Measurements from ENCODE around the gene EPB41L5.
"Not testable (repeated sequence)": the region's sequence is repeated elsewhere in the genome, so short reads cannot be mapped to it uniquely, and the experiment has no call there.

EPB41L5 gene

GRCh38 chr2:120012771-120013596 lies at the start of gene EPB41L5:
Gene EPB41L5, plus strand, starts transcription at chr2:120013077. Its CDS starts 6,008 bp downstream, at chr2:120019085.
- TF ChIP-seq CTCF (IDR thresholded peaks at IDR 0.05; ENCODE audit: low read depth, low read length), result no peak
- peak within 1 kb of the TSS; percentile 62 to 80 for H3K4me3 ChIP-seq (replicated peaks in 1 of 2; ENCODE audit: low read depth in 2 of 2, low read length in 2 of 2)
- peak; percentile 93 to 96 for DNase-seq (ENCODE audit: low read depth in 2 of 2)

GRCh38 chr2:119981896-119982295 lies 31.0 kb upstream of the EPB41L5 start:
- H3K4me3 ChIP-seq (replicated peaks in 1 of 2; ENCODE audit: low read depth in 2 of 2, low read length in 2 of 2), result no peak overlapping the region
- no peak for TF ChIP-seq CTCF (IDR thresholded peaks at IDR 0.05; ENCODE audit: low read depth, low read length)
- DNase-seq (ENCODE audit: low read depth in 2 of 2), result no peak

GRCh38 chr2:119982506-119982905 lies 30.4 kb upstream of the EPB41L5 start:
- no peak overlapping the region for H3K4me3 ChIP-seq (replicated peaks in 1 of 2; ENCODE audit: low read depth in 2 of 2, low read length in 2 of 2)
- no peak for DNase-seq (ENCODE audit: low read depth in 2 of 2)
- TF ChIP-seq CTCF (IDR thresholded peaks at IDR 0.05; ENCODE audit: low read depth, low read length), result no peak

- TF ChIP-seq CTCF (IDR thresholded peaks at IDR 0.05; ENCODE audit: low read depth, low read length), result no peak
- H3K4me3 ChIP-seq (replicated peaks in 1 of 2; ENCODE audit: low read depth in 2 of 2, low read length in 2 of 2), result no peak overlapping the region
- DNase-seq (ENCODE audit: low read depth in 2 of 2), result no peak
Measured at GRCh38 chr2:119983108-119983507, 29.8 kb upstream of the EPB41L5 start.

GRCh38 chr2:119996148-119996547 lies 16.7 kb upstream of the EPB41L5 start:
- no peak for TF ChIP-seq CTCF (IDR thresholded peaks at IDR 0.05; ENCODE audit: low read depth, low read length)
- peak; percentile 28 to 54 for DNase-seq (ENCODE audit: low read depth in 2 of 2)

GRCh38 chr2:119996896-119997891 lies 15.7 kb upstream of the EPB41L5 start:
- not testable (repeated sequence) for DNase-seq (ENCODE audit: low read depth in 2 of 2)

More at GRCh38 chr2:119996148-119996547, 16.7 kb upstream of the EPB41L5 start:
- no peak overlapping the region for H3K4me3 ChIP-seq (replicated peaks in 1 of 2; ENCODE audit: low read depth in 2 of 2, low read length in 2 of 2)

GRCh38 chr2:120001471-120001870 lies 11.4 kb upstream of the EPB41L5 start:
- H3K4me3 ChIP-seq (replicated peaks in 1 of 2; ENCODE audit: low read depth in 2 of 2, low read length in 2 of 2), result no peak overlapping the region
- TF ChIP-seq CTCF (IDR thresholded peaks at IDR 0.05; ENCODE audit: low read depth, low read length), result no peak
- DNase-seq (ENCODE audit: low read depth in 2 of 2), result no peak

More at GRCh38 chr2:119996896-119997891, 15.7 kb upstream of the EPB41L5 start:
- H3K4me3 ChIP-seq (replicated peaks in 1 of 2; ENCODE audit: low read depth in 2 of 2, low read length in 2 of 2), result not testable (repeated sequence)

Measured in cardiac fibroblast (primary cell).